ENCODE data around the gene RTN4R. TPM values are rescaled to one million over a fixed set of nuclear protein-coding genes. Genes with fewer than 3 reads are reported as not detected.

The RTN4R gene
- total and polyA plus RNA-seq, 2 of the 13 experiments (the other 11 are each of a cell fraction or from before 2014, with no cell fraction given), result 0.22 to 0.77 TPM

DNA sequence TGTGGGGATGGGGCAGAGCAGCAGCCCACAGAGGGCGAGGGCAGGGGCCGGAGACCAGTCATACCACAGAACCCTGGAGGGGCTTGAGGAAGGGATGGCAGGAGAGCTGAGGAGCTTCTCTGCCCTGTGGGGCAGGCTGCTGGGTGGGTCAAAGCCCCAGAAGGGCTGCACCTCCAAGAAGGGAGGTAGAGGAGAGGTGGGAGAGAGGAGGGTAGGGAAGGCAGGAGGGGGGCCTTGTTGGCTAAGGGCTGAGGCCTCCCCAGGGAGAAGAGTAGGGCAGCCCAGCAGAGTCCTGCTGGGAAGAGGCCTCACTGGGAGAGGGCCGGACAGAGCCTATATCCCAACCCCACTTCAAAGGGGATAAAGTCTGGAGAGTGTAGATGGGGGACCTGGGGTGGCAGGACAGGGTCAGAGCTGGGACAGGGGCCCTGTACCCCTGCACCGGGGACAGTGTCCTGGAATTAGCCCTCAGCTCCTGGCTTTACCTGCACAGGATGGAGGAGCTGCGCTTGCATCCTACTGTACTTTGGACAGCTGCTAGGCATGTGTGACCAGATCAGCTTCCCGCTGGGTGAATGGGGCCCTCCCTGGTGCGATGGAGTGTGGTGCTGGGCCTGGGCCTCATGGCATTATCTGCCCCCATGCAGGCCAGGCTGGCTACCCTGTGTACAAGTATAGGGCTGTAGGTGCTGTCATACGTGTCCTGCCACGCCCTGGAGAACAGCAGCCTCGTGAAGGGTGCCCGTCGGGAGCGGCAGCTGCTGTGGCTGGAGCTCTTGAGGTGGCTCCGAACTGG, 44.5 kb upstream of the RTN4R start (continued):
- TF ChIP-seq, protein P1, sequence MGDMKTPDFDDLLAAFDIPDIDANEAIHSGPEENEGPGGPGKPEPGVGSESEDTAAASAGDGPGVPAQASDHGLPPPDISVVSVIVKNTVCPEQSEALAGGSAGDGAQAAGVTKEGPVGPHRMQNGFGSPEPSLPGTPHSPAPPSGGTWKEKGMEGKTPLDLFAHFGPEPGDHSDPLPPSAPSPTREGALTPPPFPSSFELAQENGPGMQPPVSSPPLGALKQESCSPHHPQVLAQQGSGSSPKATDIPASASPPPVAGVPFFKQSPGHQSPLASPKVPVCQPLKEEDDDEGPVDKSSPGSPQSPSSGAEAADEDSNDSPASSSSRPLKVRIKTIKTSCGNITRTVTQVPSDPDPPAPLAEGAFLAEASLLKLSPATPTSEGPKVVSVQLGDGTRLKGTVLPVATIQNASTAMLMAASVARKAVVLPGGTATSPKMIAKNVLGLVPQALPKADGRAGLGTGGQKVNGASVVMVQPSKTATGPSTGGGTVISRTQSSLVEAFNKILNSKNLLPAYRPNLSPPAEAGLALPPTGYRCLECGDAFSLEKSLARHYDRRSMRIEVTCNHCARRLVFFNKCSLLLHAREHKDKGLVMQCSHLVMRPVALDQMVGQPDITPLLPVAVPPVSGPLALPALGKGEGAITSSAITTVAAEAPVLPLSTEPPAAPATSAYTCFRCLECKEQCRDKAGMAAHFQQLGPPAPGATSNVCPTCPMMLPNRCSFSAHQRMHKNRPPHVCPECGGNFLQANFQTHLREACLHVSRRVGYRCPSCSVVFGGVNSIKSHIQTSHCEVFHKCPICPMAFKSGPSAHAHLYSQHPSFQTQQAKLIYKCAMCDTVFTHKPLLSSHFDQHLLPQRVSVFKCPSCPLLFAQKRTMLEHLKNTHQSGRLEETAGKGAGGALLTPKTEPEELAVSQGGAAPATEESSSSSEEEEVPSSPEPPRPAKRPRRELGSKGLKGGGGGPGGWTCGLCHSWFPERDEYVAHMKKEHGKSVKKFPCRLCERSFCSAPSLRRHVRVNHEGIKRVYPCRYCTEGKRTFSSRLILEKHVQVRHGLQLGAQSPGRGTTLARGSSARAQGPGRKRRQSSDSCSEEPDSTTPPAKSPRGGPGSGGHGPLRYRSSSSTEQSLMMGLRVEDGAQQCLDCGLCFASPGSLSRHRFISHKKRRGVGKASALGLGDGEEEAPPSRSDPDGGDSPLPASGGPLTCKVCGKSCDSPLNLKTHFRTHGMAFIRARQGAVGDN (CRISPR knock-in tag; IDR thresholded peaks at IDR 0.05), result peak; percentile 56
- TF ChIP-seq SRY (CRISPR knock-in tag; IDR thresholded peaks at IDR 0.05) (no peak), ZNF7 (CRISPR knock-in tag; IDR thresholded peaks at IDR 0.05) (no peak), KAT8 (CRISPR knock-in tag; IDR thresholded peaks at IDR 0.05) (no peak), REXO4 (CRISPR knock-in tag; IDR thresholded peaks at IDR 0.05; ENCODE audit: borderline replicate concordance) (no peak), ZNF878 (CRISPR knock-in tag; IDR thresholded peaks at IDR 0.05) (no peak), DMAP1 (CRISPR knock-in tag; IDR thresholded peaks at IDR 0.05) (no peak), ATAD3A (CRISPR knock-in tag; IDR thresholded peaks at IDR 0.05) (no peak), BRCA1 (CRISPR knock-in tag; IDR thresholded peaks at IDR 0.05) (no peak), ZSCAN30 (CRISPR knock-in tag; IDR thresholded peaks at IDR 0.05) (no peak), ZNF567 (CRISPR knock-in tag; IDR thresholded peaks at IDR 0.05; ENCODE audit: borderline replicate concordance) (no peak), ZNF260 (CRISPR knock-in tag; IDR thresholded peaks at IDR 0.05; ENCODE audit: borderline replicate concordance, low read depth) (no peak), HNF4G (IDR thresholded peaks at IDR 0.05; ENCODE audit: borderline replicate concordance, low read depth, low read length) (peak; percentile 54; the same call in 1 of the 2 replicates), HNF4G (CRISPR knock-in tag; IDR thresholded peaks at IDR 0.05; ENCODE audit: borderline replicate concordance, low read depth) (no peak), EP300 (IDR thresholded peaks at IDR 0.05; ENCODE audit: low read depth in 2 of 2, low read length in 2 of 2) (no peak), EP300 (CRISPR knock-in tag; IDR thresholded peaks at IDR 0.05; ENCODE audit: borderline replicate concordance) (no peak), SKI (IDR thresholded peaks at IDR 0.05; ENCODE audit: partially characterized antibody) (no peak)
- TF ChIP-seq, protein P2, sequence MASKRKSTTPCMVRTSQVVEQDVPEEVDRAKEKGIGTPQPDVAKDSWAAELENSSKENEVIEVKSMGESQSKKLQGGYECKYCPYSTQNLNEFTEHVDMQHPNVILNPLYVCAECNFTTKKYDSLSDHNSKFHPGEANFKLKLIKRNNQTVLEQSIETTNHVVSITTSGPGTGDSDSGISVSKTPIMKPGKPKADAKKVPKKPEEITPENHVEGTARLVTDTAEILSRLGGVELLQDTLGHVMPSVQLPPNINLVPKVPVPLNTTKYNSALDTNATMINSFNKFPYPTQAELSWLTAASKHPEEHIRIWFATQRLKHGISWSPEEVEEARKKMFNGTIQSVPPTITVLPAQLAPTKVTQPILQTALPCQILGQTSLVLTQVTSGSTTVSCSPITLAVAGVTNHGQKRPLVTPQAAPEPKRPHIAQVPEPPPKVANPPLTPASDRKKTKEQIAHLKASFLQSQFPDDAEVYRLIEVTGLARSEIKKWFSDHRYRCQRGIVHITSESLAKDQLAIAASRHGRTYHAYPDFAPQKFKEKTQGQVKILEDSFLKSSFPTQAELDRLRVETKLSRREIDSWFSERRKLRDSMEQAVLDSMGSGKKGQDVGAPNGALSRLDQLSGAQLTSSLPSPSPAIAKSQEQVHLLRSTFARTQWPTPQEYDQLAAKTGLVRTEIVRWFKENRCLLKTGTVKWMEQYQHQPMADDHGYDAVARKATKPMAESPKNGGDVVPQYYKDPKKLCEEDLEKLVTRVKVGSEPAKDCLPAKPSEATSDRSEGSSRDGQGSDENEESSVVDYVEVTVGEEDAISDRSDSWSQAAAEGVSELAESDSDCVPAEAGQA (IDR thresholded peaks at IDR 0.05; ENCODE audit: low read depth), result no peak
- TF ChIP-seq, protein P2 (CRISPR knock-in tag; IDR thresholded peaks at IDR 0.05; ENCODE audit: borderline replicate concordance), result no peak
- TF ChIP-seq, protein P3, sequence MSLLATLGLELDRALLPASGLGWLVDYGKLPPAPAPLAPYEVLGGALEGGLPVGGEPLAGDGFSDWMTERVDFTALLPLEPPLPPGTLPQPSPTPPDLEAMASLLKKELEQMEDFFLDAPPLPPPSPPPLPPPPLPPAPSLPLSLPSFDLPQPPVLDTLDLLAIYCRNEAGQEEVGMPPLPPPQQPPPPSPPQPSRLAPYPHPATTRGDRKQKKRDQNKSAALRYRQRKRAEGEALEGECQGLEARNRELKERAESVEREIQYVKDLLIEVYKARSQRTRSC (CRISPR knock-in tag; IDR thresholded peaks at IDR 0.05; ENCODE audit: low read depth), result no peak

Measured in HepG2 (cell line).